ENCODE results near the gene TPRN. TPM values are rescaled to one million over a fixed set of nuclear protein-coding genes. Genes with fewer than 3 reads are reported as not detected.

TPRN gene
- total RNA-seq, 4 donors from 2014 or later = 3.4 to 10.2 (median 6.3) TPM

DNA sequence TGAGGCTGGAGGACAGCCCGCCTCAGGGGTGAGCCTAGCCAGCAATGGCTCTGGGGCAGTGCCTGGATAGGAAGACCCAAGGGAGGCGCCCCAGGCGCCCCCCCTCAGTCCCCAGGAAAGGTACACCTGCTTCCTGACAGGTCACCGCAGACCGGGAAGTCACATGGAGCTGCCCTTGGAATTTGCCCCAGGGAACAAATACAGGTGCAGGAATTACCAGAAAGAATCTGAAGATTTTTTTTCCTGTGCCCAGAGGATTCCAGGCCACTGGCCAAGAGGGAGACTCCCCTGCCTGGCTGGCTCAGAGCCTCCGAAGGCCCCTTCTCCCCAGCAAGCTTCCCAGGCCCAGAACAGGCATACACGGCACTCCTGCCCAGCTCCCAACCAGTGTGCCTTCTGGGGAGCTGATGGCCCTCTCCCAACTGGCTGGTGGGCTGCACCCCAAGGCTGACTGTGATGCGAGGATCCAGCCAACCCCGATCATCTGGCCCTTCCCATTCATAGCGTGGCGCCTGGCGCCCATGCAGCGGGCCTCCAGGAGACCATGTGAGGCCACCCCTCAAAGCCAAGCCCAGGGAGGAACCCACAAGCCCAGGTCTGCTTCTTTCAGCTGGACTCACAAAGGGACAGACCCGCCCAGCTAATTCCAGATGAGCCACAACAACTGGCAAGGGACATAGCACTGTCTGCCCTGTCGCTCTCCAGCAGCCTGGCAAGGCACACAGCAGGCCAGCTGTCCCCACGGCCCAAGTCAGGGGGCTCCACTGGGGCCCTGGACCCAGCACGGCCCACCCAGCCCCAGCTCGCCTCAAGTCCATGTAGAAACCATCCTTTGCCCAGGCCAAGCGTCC lies 2.3 kb downstream of the TPRN start:
- peaks cover 45 to 62% of the 10 kb centered on the region in 2 donors for H3K4me1 ChIP-seq
- no peaks in the 10 kb centered on the region for H3K9me3 ChIP-seq
- intact Hi-C loops (cut with DNase I; ENCODE audit: low total_unique reads) = no loop called here
- in situ Hi-C loops (cut with MboI; ENCODE audit: low sequenced_read_pairs in 4 of 4) = no loop called here
- DNase-seq (no peak), ATAC-seq (no peak)
- H3K4me3 ChIP-seq = no peak overlapping the region
- H3K27ac ChIP-seq = no peak overlapping the region
- no peaks in the 10 kb centered on the region for H3K36me3 ChIP-seq
- H3K27me3 ChIP-seq = no peaks in the 10 kb centered on the region
- TF ChIP-seq, protein P1, sequence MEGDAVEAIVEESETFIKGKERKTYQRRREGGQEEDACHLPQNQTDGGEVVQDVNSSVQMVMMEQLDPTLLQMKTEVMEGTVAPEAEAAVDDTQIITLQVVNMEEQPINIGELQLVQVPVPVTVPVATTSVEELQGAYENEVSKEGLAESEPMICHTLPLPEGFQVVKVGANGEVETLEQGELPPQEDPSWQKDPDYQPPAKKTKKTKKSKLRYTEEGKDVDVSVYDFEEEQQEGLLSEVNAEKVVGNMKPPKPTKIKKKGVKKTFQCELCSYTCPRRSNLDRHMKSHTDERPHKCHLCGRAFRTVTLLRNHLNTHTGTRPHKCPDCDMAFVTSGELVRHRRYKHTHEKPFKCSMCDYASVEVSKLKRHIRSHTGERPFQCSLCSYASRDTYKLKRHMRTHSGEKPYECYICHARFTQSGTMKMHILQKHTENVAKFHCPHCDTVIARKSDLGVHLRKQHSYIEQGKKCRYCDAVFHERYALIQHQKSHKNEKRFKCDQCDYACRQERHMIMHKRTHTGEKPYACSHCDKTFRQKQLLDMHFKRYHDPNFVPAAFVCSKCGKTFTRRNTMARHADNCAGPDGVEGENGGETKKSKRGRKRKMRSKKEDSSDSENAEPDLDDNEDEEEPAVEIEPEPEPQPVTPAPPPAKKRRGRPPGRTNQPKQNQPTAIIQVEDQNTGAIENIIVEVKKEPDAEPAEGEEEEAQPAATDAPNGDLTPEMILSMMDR (IDR thresholded peaks at IDR 0.05 in 4 of 5, conservative IDR thresholded peaks at IDR 0.05 in 1 of 5) = no peak
- no peak for TF ChIP-seq POLR2A (IDR thresholded peaks at IDR 0.05)

DNA sequence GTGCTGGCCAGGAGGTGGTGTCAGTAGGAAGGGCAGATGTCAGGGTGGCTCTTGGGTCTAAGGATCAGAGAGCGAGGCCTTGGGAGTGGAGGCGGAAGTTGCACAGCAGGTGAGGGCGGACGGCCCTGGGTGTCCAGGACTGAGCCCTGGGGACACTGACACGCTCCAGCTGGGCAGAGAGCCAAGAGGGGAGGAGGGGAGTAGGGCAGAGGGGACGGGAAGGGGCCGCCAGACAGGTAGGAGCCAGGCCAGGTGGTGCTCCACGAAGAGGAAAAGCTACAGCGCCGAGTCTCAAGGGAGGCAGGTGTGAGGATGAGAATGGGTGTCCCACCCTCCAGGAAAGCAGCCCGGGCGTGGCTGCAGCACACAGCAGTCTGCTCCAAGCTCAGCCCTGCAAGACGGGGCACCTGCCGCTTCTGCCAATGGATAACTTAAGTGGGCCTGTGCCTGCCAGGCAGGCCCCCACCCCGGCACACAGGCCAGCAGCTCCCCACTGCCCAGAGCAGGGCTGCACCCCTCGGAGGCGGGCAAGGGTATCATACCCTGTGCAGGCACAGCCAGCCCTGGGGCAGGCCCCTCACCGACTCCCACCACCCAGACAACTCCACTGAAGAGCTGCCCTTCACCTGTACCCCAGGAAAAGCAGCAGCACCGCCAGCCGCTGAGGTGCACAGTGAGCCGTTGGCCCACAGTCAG lies 4.9 kb downstream of the TPRN start:
- Histone ChIP-seq H3K27ac (no peak overlapping the region), H3K4me3 (no peak overlapping the region), H3K9me3 (no peaks in the 10 kb centered on the region), H3K4me1 (peaks cover 24 to 41% of the 10 kb centered on the region in 2 donors), H3K36me3 (peaks cover 0 to 12% of the 10 kb centered on the region in 2 donors), H3K27me3 (no peaks in the 10 kb centered on the region)
- in situ Hi-C loops (cut with MboI; ENCODE audit: low sequenced_read_pairs in 4 of 4) = no loop called here
- intact Hi-C loops (cut with DNase I; ENCODE audit: low total_unique reads) = no loop called here
- DNase-seq = no peak
- no peak for ATAC-seq
- TF ChIP-seq POLR2A (IDR thresholded peaks at IDR 0.05) = no peak
- TF ChIP-seq, protein P1 (IDR thresholded peaks at IDR 0.05 in 4 of 5, conservative IDR thresholded peaks at IDR 0.05 in 1 of 5) = no peak

DNA sequence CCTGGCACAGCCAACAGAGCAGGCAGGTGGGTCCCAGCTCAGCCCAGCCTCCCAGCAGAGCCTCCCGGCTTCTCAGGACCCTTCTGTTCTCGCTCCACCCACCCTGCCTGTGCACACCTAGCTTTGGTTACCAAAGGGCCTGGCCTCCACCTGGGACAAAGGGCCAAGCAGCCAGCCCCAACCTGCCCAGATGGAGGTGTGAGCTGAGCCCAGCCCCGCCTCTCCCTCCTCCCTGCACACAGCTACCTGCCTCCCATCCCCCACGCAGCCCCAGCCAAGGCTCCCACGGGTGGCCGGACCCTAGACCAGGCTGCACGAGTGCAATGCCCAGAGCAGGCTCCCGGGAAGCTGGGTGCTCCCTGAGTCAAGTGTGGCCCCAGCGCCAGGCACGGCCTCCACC lies 5.6 kb downstream of the TPRN start:
- Histone ChIP-seq H3K36me3 (peaks cover 0 to 20% of the 10 kb centered on the region in 2 donors), H3K4me3 (no peak overlapping the region), H3K27ac (no peak overlapping the region), H3K4me1 (peaks cover 31 to 48% of the 10 kb centered on the region in 2 donors), H3K27me3 (no peaks in the 10 kb centered on the region), H3K9me3 (no peaks in the 10 kb centered on the region)
- intact Hi-C loops (cut with DNase I; ENCODE audit: low total_unique reads) = no loop called here
- no peak for TF ChIP-seq POLR2A (IDR thresholded peaks at IDR 0.05)
- TF ChIP-seq, protein P1 (IDR thresholded peaks at IDR 0.05 in 4 of 5, conservative IDR thresholded peaks at IDR 0.05 in 1 of 5) = no peak
- in situ Hi-C loops (cut with MboI; ENCODE audit: low sequenced_read_pairs in 4 of 4) = no loop called here
- ATAC-seq = no peak
- DNase-seq = no peak

DNA sequence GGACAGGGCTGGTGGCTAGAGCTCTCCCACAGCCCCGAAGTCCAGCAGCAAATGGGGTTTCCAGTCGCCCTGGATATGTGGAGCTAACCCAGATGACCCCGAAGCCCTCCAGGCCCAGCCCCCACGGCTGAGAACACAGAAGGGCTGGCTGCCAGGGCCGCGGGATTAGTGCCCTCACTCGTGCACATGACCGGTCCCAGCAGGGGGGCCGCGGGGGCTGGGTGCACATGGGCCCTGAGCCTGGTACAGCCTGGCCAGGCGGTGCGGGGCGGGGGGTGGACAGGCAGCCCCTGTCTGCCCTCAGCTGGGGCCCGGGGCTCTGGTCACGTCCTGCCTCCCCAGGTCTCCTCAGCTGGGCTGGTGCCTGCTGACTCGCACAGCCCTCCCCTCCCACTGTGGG lies 6.2 kb downstream of the TPRN start:
- Histone ChIP-seq H3K9me3 (no peaks in the 10 kb centered on the region), H3K27me3 (no peaks in the 10 kb centered on the region), H3K27ac (no peak overlapping the region), H3K36me3 (peaks cover 0 to 22% of the 10 kb centered on the region in 2 donors), H3K4me1 (peaks cover 32 to 48% of the 10 kb centered on the region in 2 donors), H3K4me3 (no peak overlapping the region)
- ATAC-seq = no peak
- intact Hi-C loops (cut with DNase I; ENCODE audit: low total_unique reads) = no loop called here
- in situ Hi-C loops (cut with MboI; ENCODE audit: low sequenced_read_pairs in 4 of 4) = no loop called here
- TF ChIP-seq, protein P1 (IDR thresholded peaks at IDR 0.05 in 4 of 5, conservative IDR thresholded peaks at IDR 0.05 in 1 of 5) = no peak
- no peak for TF ChIP-seq POLR2A (IDR thresholded peaks at IDR 0.05)
- no peak for DNase-seq
